GM19324 (cell line): Measurements from ENCODE around the gene PECR.

Experiments
- ATAC-seq: cut with Tn5 transposase; IDR thresholded peaks from one replicate; pipeline ENCODE4 v1.9.1; 2021; ENCODE audit warnings: mild to moderate bottlenecking, moderate library complexity; ENCODE audit not compliant: unreplicated experiment, low FRiP score

The PECR gene

DNA sequence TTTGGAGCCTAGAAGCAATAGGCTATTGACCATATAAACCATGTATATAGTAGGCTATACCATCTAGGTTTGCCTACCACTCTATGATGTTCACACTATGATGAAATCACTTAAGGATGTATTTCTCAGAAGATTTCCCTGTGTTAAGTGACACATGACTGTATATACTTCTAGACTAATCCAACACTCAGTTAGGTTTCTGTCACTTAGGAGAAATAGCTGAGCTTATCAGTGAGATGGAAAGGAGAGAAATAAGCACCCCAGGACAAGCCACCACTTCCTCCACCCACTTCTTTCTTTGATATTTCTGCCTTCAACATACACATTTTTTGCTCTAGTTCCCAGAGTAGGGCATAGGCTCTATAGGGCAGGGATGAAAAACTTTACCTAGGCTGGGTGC is 7.8 kb downstream of the PECR start:
- no peak for ATAC-seq

DNA sequence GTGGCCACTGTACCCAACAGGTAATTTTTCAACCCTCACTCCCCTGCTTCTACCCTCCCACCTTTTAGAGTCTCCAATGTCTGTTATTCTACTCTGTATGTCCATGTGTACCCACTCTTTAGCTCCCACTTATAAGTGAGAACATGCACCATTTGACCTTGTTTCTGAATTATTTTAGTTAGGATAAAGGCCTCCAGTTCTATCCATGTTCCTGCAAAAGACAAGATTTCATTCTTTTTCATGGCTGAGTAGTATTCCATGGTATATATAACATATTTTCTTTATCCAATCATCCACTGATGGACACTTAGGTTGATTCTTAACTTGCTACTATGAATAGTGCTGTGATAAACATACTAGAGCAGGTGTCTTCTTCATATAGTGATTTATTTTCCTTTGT is 9.1 kb downstream of the PECR start:
- no peak for ATAC-seq

DNA sequence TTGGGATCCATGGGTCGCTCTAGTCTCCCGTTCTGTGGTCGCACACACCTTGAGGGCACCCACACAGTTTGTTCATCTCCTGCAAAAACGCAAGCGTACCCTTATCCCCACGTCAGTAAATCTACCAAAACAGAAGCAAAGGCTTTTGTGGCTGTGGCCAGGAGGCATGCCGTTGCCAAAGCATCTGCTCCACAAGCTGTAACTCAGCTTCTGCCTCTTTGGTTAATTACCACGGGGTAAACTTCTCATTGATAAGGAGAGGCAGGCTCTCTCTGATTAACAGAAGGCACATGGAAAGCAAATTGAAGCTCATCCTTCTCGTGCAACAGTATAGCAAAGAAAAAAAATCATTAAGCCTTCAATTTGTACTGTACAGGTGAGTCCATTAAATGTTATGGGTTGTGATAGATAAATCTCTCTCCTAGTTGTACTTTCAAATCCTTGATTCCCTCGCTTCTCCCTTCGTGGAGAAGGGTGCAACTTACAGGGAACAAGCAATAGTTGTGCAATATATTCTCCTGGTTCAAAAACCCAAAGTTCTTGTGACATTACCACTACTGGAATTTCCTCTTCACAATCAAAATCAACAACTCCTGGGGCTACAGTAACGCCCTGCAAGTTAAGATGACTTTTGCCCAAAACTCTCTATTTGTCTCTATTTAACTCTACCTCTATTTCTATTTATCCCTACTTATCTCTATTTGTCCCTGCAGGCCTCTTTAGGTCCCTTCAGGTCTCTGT is 10.3 kb downstream of the PECR start:
- no peak for ATAC-seq

- ATAC-seq, result no peak
Observed at GRCh38 chr2:216070195-216070594, 11.4 kb downstream of the PECR start.

DNA sequence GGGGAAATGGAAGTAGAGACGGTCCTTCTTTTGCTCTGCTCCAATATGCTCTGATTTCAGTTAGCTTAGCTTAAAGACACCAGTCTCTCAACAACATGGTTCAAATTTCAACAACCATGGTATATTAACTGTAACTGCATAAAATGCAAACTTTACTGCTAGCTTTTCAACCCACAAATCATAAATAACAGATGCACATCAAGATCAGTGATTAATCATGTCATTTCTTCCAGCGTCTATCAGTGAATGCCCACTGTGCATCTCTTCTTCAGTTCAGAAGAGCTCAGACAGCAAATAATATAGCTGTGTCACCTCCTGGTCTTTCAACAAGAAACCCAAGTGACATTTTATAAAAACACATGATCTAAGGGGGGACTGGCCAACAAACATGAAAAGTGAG is 12.6 kb downstream of the PECR start:
- ATAC-seq, result no peak

GRCh38 chr2:216066230-216066629 is 15.4 kb downstream of the PECR start:
- no peak for ATAC-seq

GRCh38 chr2:216064665-216065064 is 16.9 kb downstream of the PECR start:
- no peak for ATAC-seq

DNA sequence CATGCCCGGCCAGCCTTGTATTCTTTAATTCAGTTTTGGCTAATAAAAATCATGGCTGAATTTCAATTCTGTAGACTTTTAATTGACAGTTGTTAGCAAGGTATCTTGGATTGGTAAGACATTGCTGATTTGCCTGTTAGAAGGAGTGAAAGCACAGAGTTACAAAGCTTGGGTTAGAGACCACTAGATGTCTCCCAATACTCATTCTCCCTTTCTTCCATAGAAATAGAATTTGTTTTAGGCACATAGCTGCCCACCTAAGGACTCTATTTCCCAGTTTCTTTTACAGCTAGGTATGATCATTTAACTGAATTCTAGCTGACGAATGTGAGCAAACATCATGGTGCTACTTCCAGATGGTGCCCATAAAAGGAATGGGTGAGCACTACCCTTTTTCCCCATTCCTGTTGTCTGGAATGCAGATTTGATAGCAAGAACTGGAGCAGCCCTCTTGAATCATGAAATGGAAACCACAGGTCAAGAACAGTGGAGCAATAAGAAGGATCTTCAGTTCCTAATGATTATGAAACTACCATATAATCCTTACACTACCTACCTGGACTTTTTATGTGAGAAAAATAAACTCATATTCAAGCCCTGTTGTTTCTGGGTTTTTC is 17.5 kb downstream of the PECR start:
- no peak for ATAC-seq

- no peak for ATAC-seq
Observed at GRCh38 chr2:216059233-216059834, 22.3 kb downstream of the PECR start.

DNA sequence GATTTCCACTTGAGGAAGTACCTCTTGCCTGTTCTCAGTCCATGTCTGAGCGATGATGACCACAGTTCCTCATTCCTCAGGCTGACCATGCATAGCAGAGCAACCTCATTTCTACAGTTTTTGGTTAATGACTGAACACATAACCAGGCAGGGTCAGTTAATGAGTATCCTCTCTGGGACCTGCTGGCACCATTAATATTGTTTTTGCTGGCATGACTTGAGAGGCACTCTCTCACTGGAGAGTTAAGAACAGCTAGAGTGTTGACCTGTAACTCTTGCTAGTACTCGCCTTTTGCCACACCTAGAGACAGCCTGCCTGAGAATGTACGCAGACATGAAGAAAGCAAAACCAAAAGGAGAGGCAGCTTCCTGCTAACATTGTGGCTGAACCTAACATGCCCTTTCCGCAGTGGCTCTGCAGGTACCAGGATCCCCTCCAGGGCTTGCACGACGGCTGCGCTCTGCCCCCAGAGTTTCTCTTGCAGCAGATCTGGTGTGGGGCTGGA is 23.9 kb downstream of the PECR start:
- ATAC-seq, result peak; percentile 96

GRCh38 chr2:216056739-216057138 is 24.9 kb downstream of the PECR start:
- no peak for ATAC-seq

- no peak for ATAC-seq
Observed at GRCh38 chr2:216055680-216056079, 25.9 kb downstream of the PECR start.

DNA sequence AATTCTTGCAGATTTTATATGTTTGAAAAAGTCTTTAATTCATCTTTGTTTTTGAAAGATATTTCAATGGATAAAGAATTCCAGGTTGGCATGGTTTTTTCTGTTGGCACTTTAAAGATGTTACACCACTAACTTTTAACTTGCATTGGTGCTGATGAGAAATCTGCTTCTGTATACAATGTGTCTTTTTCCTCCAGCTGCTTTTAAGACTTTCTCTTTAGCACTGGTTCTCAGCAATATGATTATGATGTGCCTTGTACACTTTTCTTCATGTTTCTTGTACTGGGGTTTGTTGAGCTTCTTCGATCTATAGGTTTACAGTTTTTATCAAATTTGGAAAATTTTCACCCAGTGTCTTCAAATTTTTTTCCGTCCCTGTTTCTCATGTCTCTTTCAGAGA is 29.2 kb downstream of the PECR start:
- no peak for ATAC-seq

GRCh38 chr2:216051350-216051749 is 30.3 kb downstream of the PECR start:
- no peak for ATAC-seq

DNA sequence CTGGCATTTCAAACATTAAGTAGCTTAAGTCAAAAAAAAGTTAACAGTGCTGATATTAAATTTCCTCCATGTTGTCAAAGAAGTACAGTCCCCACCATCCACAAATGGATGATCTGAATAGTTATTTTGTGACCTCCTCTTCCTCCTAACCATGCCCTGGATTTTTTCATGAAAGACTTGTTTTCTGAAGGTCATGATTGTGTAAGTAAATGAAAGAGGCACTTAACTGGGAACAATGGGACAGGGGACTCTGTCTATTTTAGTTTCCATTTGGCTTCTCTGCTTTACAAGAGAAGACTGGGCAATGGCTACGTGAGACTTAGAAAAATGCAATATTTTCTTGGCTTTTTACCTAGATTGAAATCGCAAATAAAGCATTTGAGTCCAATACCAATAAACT is 32.2 kb downstream of the PECR start:
- ATAC-seq, result no peak

DNA sequence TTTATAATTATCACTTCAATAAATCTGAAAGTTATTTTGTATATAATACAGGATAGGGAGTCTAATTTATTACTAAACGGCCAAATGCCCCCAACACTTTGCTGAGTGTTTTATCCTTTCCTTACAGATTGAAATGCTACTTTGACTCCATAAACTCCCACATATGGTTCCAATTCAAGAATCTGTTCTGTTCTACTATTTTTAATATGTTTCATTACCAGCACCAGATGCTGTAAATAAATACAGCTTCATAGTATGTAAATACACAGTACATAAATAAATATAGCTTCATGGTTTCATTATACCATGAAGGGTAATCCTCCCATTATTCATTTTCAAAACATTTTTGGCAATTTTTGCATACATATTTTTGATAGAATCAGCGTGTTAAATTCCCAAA is 34.2 kb downstream of the PECR start:
- ATAC-seq, result no peak

GRCh38 chr2:216044883-216045486 is 36.6 kb downstream of the PECR start:
- ATAC-seq, result no peak

GRCh38 chr2:216043949-216044348 is 37.7 kb downstream of the PECR start:
- no peak for ATAC-seq

DNA sequence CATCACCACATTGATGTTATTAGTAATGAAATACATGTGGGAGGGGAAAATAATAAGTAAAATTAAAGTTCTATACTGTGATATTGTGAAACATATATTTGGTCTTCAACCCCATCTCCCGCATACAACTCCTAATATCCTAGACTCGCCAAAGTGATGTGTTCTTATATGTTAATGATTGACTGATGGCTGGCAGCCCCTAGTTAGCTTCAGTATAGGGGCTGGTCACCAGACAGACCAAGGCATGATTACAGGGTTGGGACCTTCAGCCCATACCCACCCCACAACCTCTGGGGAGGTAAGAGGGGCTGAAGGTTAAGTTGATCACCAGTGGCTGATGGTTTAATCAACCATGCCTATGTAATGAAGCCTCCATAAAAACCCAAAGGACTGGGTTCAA is 40.2 kb downstream of the PECR start:
- no peak for ATAC-seq

DNA sequence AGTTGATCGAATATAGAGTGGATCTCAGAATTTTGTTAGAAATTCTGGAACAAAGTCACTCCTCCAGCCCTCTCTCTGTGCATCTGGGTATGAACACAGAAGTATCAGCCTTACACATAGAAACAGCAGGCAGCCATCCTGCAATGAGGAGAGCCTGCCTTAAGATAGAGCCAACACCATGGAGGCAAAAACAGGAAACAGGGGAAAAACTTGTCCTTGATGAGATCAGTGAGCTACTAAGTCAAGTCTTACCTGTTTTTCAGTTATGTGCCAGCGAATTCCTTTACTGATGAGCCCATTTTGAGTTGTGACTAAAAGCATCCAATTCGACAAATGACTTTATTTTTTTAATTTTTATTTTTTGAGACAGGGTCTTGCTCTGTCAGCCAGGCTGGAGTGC is 41.7 kb downstream of the PECR start:
- no peak for ATAC-seq

- ATAC-seq, result peak; percentile 46
Observed at GRCh38 chr2:216034065-216034464, 47.5 kb downstream of the PECR start.
